HepG2 (cell line): Measurements from ENCODE around the gene TP53TG5. TPM values are rescaled to one million over a fixed set of nuclear protein-coding genes. Genes with fewer than 3 reads are reported as not detected.
A peak's percentile ranks its signal among the peaks of the same experiment; 100 is the strongest.

Source experiments
- ARNT2 ChIP-seq: sonication (generic); formaldehyde crosslinking; IDR thresholded peaks from 2 replicates; pipeline ENCODE4 v1.8.0; 2022; ENCODE audit warnings: mild to moderate bottlenecking, low read depth, missing genetic modification reagents, moderate library complexity
- ISL2 ChIP-seq: sonication (generic); formaldehyde crosslinking; IDR thresholded peaks from 2 replicates; pipeline ENCODE4 v1.5.0; 2020; ENCODE audit warnings: missing genetic modification reagents
- SP1 ChIP-seq, 2 experiments: fragments of 450-650 bp in 1 of 2; sonication (generic) in 1 of 2; formaldehyde crosslinking in 1 of 2; IDR thresholded peaks; 2 replicates each; pipeline versions ENCODE4 v1.4.0 to v1.6.1; 2016 to 2020; ENCODE audit warnings: missing genetic modification reagents in 1 of 2
- ZNF496 ChIP-seq: sonication (generic); formaldehyde crosslinking; IDR thresholded peaks from 2 replicates; pipeline ENCODE4 v1.8.1; 2023; ENCODE audit warnings: mild to moderate bottlenecking, moderate library complexity, missing genetic modification reagents; ENCODE audit not compliant: insufficient replicate concordance
- polyA plus RNA-seq, 8 experiments: library from polyadenylated mRNA; depleted of rRNA in 3 of 8; stranded (reverse) in 7 of 8; unstranded in 1 of 8; fragments of >200 nt; fragmentation: Illumina TruSeq in 4 of 8; extraction: Trizol in 4 of 8; gene quantifications; 2 replicates each; pipeline versions ENCODE4 v1.2.1 to v1.2.3, GENCODE V29; 2011 to 2016; ENCODE audit warnings: low read depth in 4 of 8, missing spikeins in 1 of 8, mixed read lengths in 1 of 8; ENCODE audit not compliant: insufficient read depth in 1 of 8
- total RNA-seq, 5 experiments: library from RNA; depleted of rRNA; stranded (reverse); fragments of >200 nt; fragmentation: Illumina TruSeq; extraction: Trizol; gene quantifications; 2 replicates each; pipeline ENCODE4 v1.2.3, GENCODE V29; 2016; ENCODE audit warnings: low read depth in 1 of 5
- TF ChIP-seq, protein P1 (sequence below): sonication (generic); formaldehyde crosslinking; IDR thresholded peaks from 2 replicates; pipeline ENCODE4 v1.5.0; 2020; ENCODE audit warnings: mild to moderate bottlenecking, missing genetic modification reagents, borderline replicate concordance
- TF ChIP-seq, protein P2 (sequence below): sonication (generic); formaldehyde crosslinking; IDR thresholded peaks from 2 replicates; pipeline ENCODE4 v1.9.0; 2022; ENCODE audit warnings: low read depth, missing genetic modification reagents
- TF ChIP-seq, protein P3 (sequence below): IDR thresholded peaks from 2 replicates; pipeline ENCODE4 v1.6.1; 2016; ENCODE audit warnings: low read depth
- TF ChIP-seq, protein P4 (sequence below): sonication (generic); formaldehyde crosslinking; IDR thresholded peaks from 2 replicates; pipeline ENCODE4 v1.4.0; 2020; ENCODE audit warnings: missing genetic modification reagents
- TF ChIP-seq, protein P5 (sequence below): sonication (generic); formaldehyde crosslinking; IDR thresholded peaks from 2 replicates; pipeline ENCODE4 v1.4.0; 2020; ENCODE audit warnings: mild to moderate bottlenecking, missing genetic modification reagents, borderline replicate concordance

TP53TG5 gene
- total and polyA plus RNA-seq, 2 of the 13 experiments (the other 11 are each of a cell fraction or from before 2014, with no cell fraction given) = 0.11 TPM; not detected in 1

DNA sequence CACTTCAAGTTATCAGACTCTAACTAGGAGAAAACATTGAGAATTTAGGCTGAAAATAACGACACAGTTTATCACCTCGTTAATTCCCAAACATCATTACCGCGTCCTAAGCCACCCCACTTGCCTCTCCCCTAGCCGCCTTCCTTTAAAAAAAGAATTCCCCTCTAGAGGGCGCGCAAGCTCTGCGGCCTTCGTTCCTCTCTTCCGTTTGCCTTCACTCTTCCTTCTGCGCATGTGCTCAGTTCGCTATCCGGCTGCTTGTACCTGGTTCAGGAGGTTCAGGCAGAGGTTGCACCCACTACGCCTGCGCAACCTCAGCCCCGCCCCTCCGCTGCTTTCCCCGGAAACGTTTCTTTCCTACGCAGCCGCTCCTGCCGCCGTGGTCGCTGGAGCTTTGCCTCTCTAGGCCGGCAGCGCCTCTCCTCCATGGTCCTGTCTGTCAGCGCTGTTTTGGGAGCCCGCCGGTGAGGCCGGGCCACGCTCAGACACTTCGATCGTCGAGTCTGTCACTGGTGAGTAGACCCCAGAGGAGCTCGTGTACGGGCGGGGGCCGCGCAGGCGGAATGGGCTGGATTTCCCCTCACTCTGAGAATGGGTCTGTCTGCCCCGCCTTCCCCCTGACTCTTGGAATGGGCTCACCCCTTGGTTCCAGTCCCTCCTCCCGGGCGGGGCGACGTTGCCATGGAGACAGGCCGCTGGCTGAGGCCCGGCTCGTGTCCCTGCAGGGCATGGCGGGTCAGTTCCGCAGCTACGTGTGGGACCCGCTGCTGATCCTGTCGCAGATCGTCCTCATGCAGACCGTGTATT, 15.1 kb downstream of the TP53TG5 start, which contains the start of gene SYS1 (continued):
- TF ChIP-seq, protein P1, sequence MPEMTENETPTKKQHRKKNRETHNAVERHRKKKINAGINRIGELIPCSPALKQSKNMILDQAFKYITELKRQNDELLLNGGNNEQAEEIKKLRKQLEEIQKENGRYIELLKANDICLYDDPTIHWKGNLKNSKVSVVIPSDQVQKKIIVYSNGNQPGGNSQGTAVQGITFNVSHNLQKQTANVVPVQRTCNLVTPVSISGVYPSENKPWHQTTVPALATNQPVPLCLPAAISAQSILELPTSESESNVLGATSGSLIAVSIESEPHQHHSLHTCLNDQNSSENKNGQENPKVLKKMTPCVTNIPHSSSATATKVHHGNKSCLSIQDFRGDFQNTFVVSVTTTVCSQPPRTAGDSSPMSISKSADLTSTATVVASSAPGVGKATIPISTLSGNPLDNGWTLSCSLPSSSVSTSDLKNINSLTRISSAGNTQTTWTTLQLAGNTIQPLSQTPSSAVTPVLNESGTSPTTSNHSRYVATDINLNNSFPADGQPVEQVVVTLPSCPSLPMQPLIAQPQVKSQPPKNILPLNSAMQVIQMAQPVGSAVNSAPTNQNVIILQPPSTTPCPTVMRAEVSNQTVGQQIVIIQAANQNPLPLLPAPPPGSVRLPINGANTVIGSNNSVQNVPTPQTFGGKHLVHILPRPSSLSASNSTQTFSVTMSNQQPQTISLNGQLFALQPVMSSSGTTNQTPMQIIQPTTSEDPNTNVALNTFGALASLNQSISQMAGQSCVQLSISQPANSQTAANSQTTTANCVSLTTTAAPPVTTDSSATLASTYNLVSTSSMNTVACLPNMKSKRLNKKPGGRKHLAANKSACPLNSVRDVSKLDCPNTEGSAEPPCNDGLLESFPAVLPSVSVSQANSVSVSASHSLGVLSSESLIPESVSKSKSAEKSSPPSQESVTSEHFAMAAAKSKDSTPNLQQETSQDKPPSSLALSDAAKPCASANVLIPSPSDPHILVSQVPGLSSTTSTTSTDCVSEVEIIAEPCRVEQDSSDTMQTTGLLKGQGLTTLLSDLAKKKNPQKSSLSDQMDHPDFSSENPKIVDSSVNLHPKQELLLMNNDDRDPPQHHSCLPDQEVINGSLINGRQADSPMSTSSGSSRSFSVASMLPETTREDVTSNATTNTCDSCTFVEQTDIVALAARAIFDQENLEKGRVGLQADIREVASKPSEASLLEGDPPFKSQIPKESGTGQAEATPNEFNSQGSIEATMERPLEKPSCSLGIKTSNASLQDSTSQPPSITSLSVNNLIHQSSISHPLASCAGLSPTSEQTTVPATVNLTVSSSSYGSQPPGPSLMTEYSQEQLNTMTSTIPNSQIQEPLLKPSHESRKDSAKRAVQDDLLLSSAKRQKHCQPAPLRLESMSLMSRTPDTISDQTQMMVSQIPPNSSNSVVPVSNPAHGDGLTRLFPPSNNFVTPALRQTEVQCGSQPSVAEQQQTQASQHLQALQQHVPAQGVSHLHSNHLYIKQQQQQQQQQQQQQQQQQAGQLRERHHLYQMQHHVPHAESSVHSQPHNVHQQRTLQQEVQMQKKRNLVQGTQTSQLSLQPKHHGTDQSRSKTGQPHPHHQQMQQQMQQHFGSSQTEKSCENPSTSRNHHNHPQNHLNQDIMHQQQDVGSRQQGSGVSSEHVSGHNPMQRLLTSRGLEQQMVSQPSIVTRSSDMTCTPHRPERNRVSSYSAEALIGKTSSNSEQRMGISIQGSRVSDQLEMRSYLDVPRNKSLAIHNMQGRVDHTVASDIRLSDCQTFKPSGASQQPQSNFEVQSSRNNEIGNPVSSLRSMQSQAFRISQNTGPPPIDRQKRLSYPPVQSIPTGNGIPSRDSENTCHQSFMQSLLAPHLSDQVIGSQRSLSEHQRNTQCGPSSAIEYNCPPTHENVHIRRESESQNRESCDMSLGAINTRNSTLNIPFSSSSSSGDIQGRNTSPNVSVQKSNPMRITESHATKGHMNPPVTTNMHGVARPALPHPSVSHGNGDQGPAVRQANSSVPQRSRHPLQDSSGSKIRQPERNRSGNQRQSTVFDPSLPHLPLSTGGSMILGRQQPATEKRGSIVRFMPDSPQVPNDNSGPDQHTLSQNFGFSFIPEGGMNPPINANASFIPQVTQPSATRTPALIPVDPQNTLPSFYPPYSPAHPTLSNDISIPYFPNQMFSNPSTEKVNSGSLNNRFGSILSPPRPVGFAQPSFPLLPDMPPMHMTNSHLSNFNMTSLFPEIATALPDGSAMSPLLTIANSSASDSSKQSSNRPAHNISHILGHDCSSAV (CRISPR knock-in tag) = peak; percentile 96; the same call in 1 of the 2 replicates
- no peak for TF ChIP-seq ZNF496 (CRISPR knock-in tag)
- TF ChIP-seq ARNT2 (CRISPR knock-in tag) = peak; percentile 91; the same call in 1 of the 2 replicates
- TF ChIP-seq SP1 (IDR thresholded peaks at IDR 0.05) = no peak
- TF ChIP-seq SP1 (CRISPR knock-in tag; IDR thresholded peaks at IDR 0.05) = peak; percentile 86
- TF ChIP-seq, protein P2, sequence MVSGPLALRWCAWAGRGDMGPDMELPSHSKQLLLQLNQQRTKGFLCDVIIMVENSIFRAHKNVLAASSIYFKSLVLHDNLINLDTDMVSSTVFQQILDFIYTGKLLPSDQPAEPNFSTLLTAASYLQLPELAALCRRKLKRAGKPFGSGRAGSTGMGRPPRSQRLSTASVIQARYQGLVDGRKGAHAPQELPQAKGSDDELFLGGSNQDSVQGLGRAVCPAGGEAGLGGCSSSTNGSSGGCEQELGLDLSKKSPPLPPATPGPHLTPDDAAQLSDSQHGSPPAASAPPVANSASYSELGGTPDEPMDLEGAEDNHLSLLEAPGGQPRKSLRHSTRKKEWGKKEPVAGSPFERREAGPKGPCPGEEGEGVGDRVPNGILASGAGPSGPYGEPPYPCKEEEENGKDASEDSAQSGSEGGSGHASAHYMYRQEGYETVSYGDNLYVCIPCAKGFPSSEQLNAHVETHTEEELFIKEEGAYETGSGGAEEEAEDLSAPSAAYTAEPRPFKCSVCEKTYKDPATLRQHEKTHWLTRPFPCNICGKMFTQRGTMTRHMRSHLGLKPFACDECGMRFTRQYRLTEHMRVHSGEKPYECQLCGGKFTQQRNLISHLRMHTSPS (CRISPR knock-in tag) = peak; percentile 75
- TF ChIP-seq, protein P3, sequence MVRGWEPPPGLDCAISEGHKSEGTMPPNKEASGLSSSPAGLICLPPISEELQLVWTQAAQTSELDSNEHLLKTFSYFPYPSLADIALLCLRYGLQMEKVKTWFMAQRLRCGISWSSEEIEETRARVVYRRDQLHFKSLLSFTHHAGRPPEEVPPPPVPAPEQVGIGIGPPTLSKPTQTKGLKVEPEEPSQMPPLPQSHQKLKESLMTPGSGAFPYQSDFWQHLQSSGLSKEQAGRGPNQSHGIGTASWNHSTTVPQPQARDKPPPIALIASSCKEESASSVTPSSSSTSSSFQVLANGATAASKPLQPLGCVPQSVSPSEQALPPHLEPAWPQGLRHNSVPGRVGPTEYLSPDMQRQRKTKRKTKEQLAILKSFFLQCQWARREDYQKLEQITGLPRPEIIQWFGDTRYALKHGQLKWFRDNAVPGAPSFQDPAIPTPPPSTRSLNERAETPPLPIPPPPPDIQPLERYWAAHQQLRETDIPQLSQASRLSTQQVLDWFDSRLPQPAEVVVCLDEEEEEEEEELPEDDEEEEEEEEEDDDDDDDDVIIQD (CRISPR knock-in tag) = peak; percentile 89
- TF ChIP-seq, protein P4, sequence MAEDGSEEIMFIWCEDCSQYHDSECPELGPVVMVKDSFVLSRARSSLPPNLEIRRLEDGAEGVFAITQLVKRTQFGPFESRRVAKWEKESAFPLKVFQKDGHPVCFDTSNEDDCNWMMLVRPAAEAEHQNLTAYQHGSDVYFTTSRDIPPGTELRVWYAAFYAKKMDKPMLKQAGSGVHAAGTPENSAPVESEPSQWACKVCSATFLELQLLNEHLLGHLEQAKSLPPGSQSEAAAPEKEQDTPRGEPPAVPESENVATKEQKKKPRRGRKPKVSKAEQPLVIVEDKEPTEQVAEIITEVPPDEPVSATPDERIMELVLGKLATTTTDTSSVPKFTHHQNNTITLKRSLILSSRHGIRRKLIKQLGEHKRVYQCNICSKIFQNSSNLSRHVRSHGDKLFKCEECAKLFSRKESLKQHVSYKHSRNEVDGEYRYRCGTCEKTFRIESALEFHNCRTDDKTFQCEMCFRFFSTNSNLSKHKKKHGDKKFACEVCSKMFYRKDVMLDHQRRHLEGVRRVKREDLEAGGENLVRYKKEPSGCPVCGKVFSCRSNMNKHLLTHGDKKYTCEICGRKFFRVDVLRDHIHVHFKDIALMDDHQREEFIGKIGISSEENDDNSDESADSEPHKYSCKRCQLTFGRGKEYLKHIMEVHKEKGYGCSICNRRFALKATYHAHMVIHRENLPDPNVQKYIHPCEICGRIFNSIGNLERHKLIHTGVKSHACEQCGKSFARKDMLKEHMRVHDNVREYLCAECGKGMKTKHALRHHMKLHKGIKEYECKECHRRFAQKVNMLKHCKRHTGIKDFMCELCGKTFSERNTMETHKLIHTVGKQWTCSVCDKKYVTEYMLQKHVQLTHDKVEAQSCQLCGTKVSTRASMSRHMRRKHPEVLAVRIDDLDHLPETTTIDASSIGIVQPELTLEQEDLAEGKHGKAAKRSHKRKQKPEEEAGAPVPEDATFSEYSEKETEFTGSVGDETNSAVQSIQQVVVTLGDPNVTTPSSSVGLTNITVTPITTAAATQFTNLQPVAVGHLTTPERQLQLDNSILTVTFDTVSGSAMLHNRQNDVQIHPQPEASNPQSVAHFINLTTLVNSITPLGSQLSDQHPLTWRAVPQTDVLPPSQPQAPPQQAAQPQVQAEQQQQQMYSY = peak; percentile 61; the same call in 1 of the 2 replicates
- TF ChIP-seq, protein P5, sequence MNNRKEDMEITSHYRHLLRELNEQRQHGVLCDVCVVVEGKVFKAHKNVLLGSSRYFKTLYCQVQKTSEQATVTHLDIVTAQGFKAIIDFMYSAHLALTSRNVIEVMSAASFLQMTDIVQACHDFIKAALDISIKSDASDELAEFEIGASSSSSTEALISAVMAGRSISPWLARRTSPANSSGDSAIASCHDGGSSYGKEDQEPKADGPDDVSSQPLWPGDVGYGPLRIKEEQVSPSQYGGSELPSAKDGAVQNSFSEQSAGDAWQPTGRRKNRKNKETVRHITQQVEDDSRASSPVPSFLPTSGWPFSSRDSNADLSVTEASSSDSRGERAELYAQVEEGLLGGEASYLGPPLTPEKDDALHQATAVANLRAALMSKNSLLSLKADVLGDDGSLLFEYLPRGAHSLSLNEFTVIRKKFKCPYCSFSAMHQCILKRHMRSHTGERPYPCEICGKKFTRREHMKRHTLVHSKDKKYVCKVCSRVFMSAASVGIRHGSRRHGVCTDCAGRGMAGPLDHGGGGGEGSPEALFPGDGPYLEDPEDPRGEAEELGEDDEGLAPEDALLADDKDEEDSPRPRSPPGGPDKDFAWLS (CRISPR knock-in tag) = peak; percentile 97
- peak; percentile 78 for TF ChIP-seq ISL2 (CRISPR knock-in tag)
